Astrocyte (in vitro differentiated cells and primary cell): ENCODE measurements around the gene AEBP2. TPM values are rescaled to one million over a fixed set of nuclear protein-coding genes. Genes with fewer than 3 reads are reported as not detected.
"Not testable (repeated sequence)": the region's sequence is repeated elsewhere in the genome, so short reads cannot be mapped to it uniquely, and the experiment has no call there.

Source experiments
- DNase-seq: peaks from one replicate; pipeline ENCODE4 v3.0.0-alpha.2; 2010; ENCODE audit warnings: low read depth
- FAIRE-seq: peaks from 2 replicates; lab custom pipeline; 2011; peaks lifted over from hg19 to GRCh38; lab: Jason Lieb, UNC
- H2AFZ ChIP-seq: 2 replicates; pipeline ENCODE4 v1.6.0; 2012; ENCODE audit warnings: low read depth, low read length, inconsistent platforms
- H3K27ac ChIP-seq: 2 replicates; pipeline ENCODE4 v1.5.1; 2011; ENCODE audit warnings: low read depth, low read length, inconsistent platforms
- H3K27me3 ChIP-seq: 2 replicates; pipeline ENCODE4 v1.6.0; 2011; ENCODE audit warnings: low read length, inconsistent platforms; ENCODE audit not compliant: insufficient read depth
- H3K36me3 ChIP-seq: 2 replicates; pipeline ENCODE4 v1.5.1; 2011; ENCODE audit warnings: low read length, inconsistent platforms; ENCODE audit not compliant: insufficient read depth
- H3K4me1 ChIP-seq: 2 replicates; pipeline ENCODE4 v1.5.1; 2011; ENCODE audit warnings: low read length, inconsistent platforms; ENCODE audit not compliant: insufficient read depth
- H3K4me2 ChIP-seq: 2 replicates; pipeline ENCODE4 v1.6.0; 2012; ENCODE audit warnings: low read length, inconsistent platforms
- H3K4me3 ChIP-seq: 2 replicates; pipeline ENCODE4 v1.5.1; 2011; ENCODE audit warnings: low read depth, mild to moderate bottlenecking, low read length, inconsistent platforms; ENCODE audit not compliant: insufficient read depth
- H3K79me2 ChIP-seq: 2 replicates; pipeline ENCODE4 v1.6.0; 2012; ENCODE audit warnings: mild to moderate bottlenecking, low read length, inconsistent platforms; ENCODE audit not compliant: insufficient read depth
- H3K9ac ChIP-seq: 2 replicates; pipeline ENCODE4 v1.6.0; 2012; ENCODE audit warnings: mild to moderate bottlenecking, low read length, inconsistent platforms
- H3K9me3 ChIP-seq: 2 replicates; pipeline ENCODE4 v1.5.1; 2012; ENCODE audit warnings: low read depth, mild to moderate bottlenecking, low read length, inconsistent platforms; ENCODE audit not compliant: insufficient read depth
- H4K20me1 ChIP-seq: 2 replicates; pipeline ENCODE4 v1.6.0; 2012; ENCODE audit warnings: low read length, inconsistent platforms; ENCODE audit not compliant: insufficient read depth
- H3K27ac Mint-ChIP-seq: one replicate; pipeline ENCODE4 v1.8.0; 2021; ENCODE audit warnings: mild to moderate bottlenecking, mixed read lengths; ENCODE audit not compliant: unreplicated experiment
- H3K27me3 Mint-ChIP-seq: one replicate; pipeline ENCODE4 v1.8.0; 2021; ENCODE audit warnings: low read depth, mixed read lengths; ENCODE audit not compliant: unreplicated experiment
- H3K36me3 Mint-ChIP-seq: one replicate; pipeline ENCODE4 v1.8.0; 2021; ENCODE audit warnings: low read depth, mixed read lengths; ENCODE audit not compliant: unreplicated experiment
- H3K4me1 Mint-ChIP-seq: one replicate; pipeline ENCODE4 v1.8.0; 2021; ENCODE audit warnings: low read depth, mixed read lengths; ENCODE audit not compliant: unreplicated experiment
- H3K4me3 Mint-ChIP-seq: one replicate; pipeline ENCODE4 v1.8.0; 2021; ENCODE audit warnings: mild to moderate bottlenecking, moderate library complexity, mixed read lengths; ENCODE audit not compliant: unreplicated experiment
- H3K9me3 Mint-ChIP-seq: one replicate; pipeline ENCODE4 v1.8.0; 2021; ENCODE audit warnings: mild to moderate bottlenecking, mixed read lengths; ENCODE audit not compliant: unreplicated experiment
- CTCF ChIP-seq: IDR thresholded peaks from 2 replicates; pipeline ENCODE4 v1.5.1; 2011; ENCODE audit warnings: low read depth, mild to moderate bottlenecking, inconsistent platforms, low read length, moderate library complexity; ENCODE audit not compliant: insufficient read depth
- EZH2 ChIP-seq: IDR thresholded peaks from 2 replicates; pipeline ENCODE4 v1.6.1; 2012; ENCODE audit warnings: mild to moderate bottlenecking, low read length, inconsistent platforms; ENCODE audit not compliant: insufficient read depth
- total RNA-seq: library from RNA; stranded (reverse); gene quantifications from 2 replicates; pipeline ENCODE4 v1.2.1, GENCODE V29; 2021

The AEBP2 gene
- total RNA-seq, 1 donor from 2014 or later = 39.8 TPM

DNA sequence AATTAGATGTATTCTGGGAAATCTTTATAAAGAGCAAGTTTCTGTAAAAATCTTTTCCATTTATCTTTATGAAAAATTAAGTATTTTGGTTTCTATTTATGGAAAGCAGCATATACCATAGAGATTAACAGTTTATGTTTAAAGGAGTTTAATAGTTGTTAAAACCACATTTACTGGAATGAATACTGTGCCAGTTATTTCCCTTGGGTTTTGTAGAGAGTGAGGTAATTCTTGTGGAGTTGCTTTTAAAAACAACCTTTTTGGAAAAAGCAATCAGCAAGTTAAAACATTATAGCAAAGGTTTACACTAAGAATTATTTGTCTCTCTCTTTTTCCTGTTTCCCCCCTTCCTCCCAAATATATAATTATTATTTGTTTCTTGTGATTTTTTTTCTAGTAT is 34.9 kb downstream of the AEBP2 start:
- no peak overlapping the region for H3K9ac ChIP-seq
- peaks cover 79% of the 10 kb centered on the region for H3K79me2 ChIP-seq

DNA sequence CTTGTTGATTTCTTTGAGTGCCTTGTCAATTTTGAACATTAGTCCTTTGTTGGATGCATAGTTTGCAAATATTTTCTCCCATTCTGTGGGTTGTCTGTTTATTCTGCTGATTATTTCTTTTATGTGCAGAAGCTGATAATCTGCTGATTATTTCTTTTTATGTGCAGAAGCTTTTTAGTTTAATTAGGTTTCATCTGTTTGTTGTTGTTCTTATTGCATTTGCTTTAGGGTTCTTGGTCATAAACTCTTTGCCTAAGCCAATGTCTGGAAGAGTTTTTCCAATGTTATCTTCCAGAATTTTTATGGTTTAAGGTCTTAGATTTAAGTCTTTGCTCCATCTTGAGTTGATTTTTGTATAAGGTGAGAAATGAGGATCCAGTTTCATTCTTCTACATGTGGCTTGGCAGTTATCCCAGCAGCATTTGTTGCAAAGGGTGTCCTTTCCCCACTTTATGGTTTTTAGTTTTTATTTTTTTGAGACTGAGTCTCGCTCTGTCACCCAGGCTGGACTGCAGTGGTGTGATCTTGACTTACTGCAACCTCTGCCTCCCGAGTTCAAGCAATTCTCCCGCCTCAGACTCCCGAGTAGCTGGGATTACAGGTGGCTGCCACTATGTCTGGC is 36.7 kb downstream of the AEBP2 start:
- not testable (repeated sequence) for H3K27ac Mint-ChIP-seq, DNase-seq, H3K9ac ChIP-seq, H3K4me2 ChIP-seq, H3K9me3 ChIP-seq, H3K9me3 Mint-ChIP-seq, H3K27me3 ChIP-seq, H3K4me1 Mint-ChIP-seq, H3K4me3 ChIP-seq, H2AFZ ChIP-seq, FAIRE-seq, H3K36me3 ChIP-seq, H3K4me1 ChIP-seq, H3K4me3 Mint-ChIP-seq, H3K27me3 Mint-ChIP-seq, H3K27ac ChIP-seq
- Histone ChIP-seq H3K79me2 (peaks cover 86% of the 10 kb centered on the region), H4K20me1 (peaks cover 60% of the 10 kb centered on the region)
- peaks cover 22% of the 10 kb centered on the region for H3K36me3 Mint-ChIP-seq

More for the DNA sequence above, 34.9 kb downstream of the AEBP2 start:
- Mint-ChIP-seq H3K27me3 (no peaks in the 10 kb centered on the region), H3K4me1 (no peaks in the 10 kb centered on the region), H3K4me3 (no peak overlapping the region), H3K36me3 (peaks cover 16% of the 10 kb centered on the region), H3K9me3 (no peaks in the 10 kb centered on the region), H3K27ac (no peak overlapping the region)
- H4K20me1 ChIP-seq = peaks cover 59% of the 10 kb centered on the region
- no peak overlapping the region for H3K4me3 ChIP-seq
- no peak overlapping the region for H3K27ac ChIP-seq
- DNase-seq (no peak), FAIRE-seq (no peak)
- TF ChIP-seq EZH2 (no peak), CTCF (no peak)
- H3K9me3 ChIP-seq = no peaks in the 10 kb centered on the region
- H3K4me2 ChIP-seq = no peak overlapping the region
- H3K36me3 ChIP-seq = peaks cover 2% of the 10 kb centered on the region
- H3K27me3 ChIP-seq = no peaks in the 10 kb centered on the region
- H2AFZ ChIP-seq = no peak overlapping the region
- H3K4me1 ChIP-seq = no peaks in the 10 kb centered on the region

- no peak for DNase-seq
- H3K27me3 ChIP-seq = no peaks in the 10 kb centered on the region
- no peak overlapping the region for H3K4me3 ChIP-seq
- peaks cover 4% of the 10 kb centered on the region for H3K4me1 Mint-ChIP-seq
- peaks cover 62% of the 10 kb centered on the region for H4K20me1 ChIP-seq
- peaks cover 26% of the 10 kb centered on the region for H3K36me3 Mint-ChIP-seq
- H3K27me3 Mint-ChIP-seq = no peaks in the 10 kb centered on the region
- FAIRE-seq = no peak
- no peak overlapping the region for H3K27ac Mint-ChIP-seq
- H3K9me3 Mint-ChIP-seq = peaks cover 4% of the 10 kb centered on the region
- H3K27ac ChIP-seq = no peak overlapping the region
- H3K9me3 ChIP-seq = no peaks in the 10 kb centered on the region
- no peak for TF ChIP-seq CTCF
- TF ChIP-seq EZH2 = no peak
- no peak overlapping the region for H2AFZ ChIP-seq
- no peak overlapping the region for H3K4me2 ChIP-seq
- H3K4me1 ChIP-seq = no peaks in the 10 kb centered on the region
- H3K79me2 ChIP-seq = peaks cover 87% of the 10 kb centered on the region
- peaks cover 2% of the 10 kb centered on the region for H3K36me3 ChIP-seq
- H3K4me3 Mint-ChIP-seq = no peak overlapping the region
- H3K9ac ChIP-seq = no peak overlapping the region
Measured at GRCh38 chr12:19477071-19477470, 37.8 kb downstream of the AEBP2 start.
